NCI-H2081 treated with DMSO at 0.1 percent for 48 hours (cell line): Measurements from ENCODE around the gene HPGDS.

Experiments used
- DNase-seq: peaks from one replicate; lab custom pipeline; 2025; lab: John Stamatoyannopoulos, UW

The HPGDS gene

DNA sequence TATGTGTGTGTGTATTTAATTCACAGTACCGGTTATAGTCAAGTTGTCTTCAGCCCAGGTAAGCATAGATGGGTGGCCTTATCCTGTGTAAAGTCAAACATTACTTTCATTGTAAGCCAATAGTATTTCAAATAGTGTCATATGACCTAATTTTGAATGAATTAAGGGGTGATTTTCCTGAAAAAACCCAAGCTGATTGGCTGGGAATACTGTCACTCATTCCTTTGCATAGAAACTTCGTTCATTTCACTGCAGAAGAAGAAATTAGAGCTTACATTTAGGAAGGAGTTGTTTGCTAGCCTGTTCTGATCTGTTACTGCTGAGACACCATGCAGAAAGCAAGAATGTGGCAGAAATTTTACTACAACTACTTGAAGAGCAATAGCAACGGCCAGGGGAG is 89.6 kb downstream of the HPGDS start:
- no peak for DNase-seq

DNA sequence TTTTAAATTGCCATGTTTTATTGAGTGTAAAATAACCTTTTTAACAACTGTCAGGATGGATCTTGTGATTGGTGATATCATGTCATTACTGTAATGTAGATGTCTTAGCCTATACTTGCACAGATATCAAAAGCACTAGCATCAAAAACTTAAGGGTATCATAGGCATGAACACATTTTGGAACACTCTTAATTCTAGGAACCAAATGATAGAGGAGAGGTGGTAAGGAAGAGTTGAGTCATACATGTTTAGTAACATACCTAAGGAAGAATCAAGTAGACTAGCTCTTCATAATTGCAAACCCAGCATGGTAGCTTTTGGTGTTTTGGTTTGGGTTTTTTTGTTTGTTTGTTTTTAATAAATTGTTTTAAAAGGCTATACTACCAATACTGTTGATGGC is 91.5 kb downstream of the HPGDS start:
- no peak for DNase-seq
